ENCODE results near the gene TGFBR3. TPM values are rescaled to one million over a fixed set of nuclear protein-coding genes. Genes with fewer than 3 reads are reported as not detected.

The TGFBR3 gene
- total and polyA plus RNA-seq, 2 of the 8 experiments (the other 6 are each of a cell fraction or from before 2014, with no cell fraction given) = 2.0 to 6.1 TPM

- H4K91ac ChIP-seq (replicated peaks; ENCODE audit: insufficient read length, low read length) = no peak overlapping the region
- no peaks in the 10 kb centered on the region for H3K79me2 ChIP-seq (ENCODE audit: control insufficient read depth in 1 of 2, insufficient read depth in 2 of 2, low read length in 2 of 2)
- no peaks in the 10 kb centered on the region; the same call in 1 of the 2 replicates for H3K23me2 ChIP-seq (ENCODE audit: low read depth, low read length)
- H2AK5ac ChIP-seq (ENCODE audit: low read depth, low read length) = no peak overlapping the region
- no peak overlapping the region for H3K14ac ChIP-seq (ENCODE audit: insufficient read length)
- no peak overlapping the region for H2AFZ ChIP-seq (ENCODE audit: low read length)
- H3K4me3 ChIP-seq (ENCODE audit: extremely low read depth in 1 of 4, insufficient read depth in 2 of 4, low read depth in 3 of 4, low read length in 4 of 4) = no peak overlapping the region
- no peak overlapping the region for H3K9ac ChIP-seq (replicated peaks in 1 of 4; ENCODE audit: extremely low read depth in 1 of 4, low read depth in 3 of 4, low read length in 3 of 4)
- FAIRE-seq (no peak), DNase-seq (ENCODE audit: low read depth in 1 of 2, low spot score in 2 of 2) (no peak)
- H3K27ac ChIP-seq (ENCODE audit: low read depth, low read length) = no peak overlapping the region
- no peaks in the 10 kb centered on the region for H3K79me1 ChIP-seq (ENCODE audit: low read depth, low read length)
- no peak overlapping the region for H3K23ac ChIP-seq (ENCODE audit: insufficient read length)
- no peak overlapping the region for H3K56ac ChIP-seq (replicated peaks; ENCODE audit: insufficient read length, low read depth, low read length)
- H3K9me3 ChIP-seq (ENCODE audit: insufficient read depth in 2 of 2, low read depth in 1 of 2, low read length in 1 of 2) = no peaks in the 10 kb centered on the region
- H4K8ac ChIP-seq (ENCODE audit: extremely low read depth, insufficient read depth, low read length) = no peak overlapping the region
- H2BK120ac ChIP-seq (replicated peaks; ENCODE audit: low read depth, low read length) = no peak overlapping the region
- no peak overlapping the region for H2BK15ac ChIP-seq (ENCODE audit: low read length)
- no peak overlapping the region for H2BK20ac ChIP-seq (ENCODE audit: low read length)
- WGBS, 2 experiments (ENCODE audit: extremely low coverage in 1 of 2, insufficient coverage in 1 of 2, insufficient read length in 1 of 2, insufficient replicate concordance in 2 of 2, low coverage in 1 of 2, low lambda C conversion rate in 2 of 2, missing lambda C conversion rate in 1 of 2) = 87% methylated on average over 15 of the region's 15 CpGs; no CpG with 5 or more reads in 1 of the 2 experiments
- H4K5ac ChIP-seq (ENCODE audit: insufficient read length, low read depth, low read length) = no peak overlapping the region
- no peaks in the 10 kb centered on the region for H3K36me3 ChIP-seq (ENCODE audit: control insufficient read depth in 2 of 4, insufficient read depth in 4 of 4, low read length in 3 of 4)
- H3K4ac ChIP-seq (replicated peaks; ENCODE audit: insufficient read length, low read depth, low read length) = no peak overlapping the region
- no peaks in the 10 kb centered on the region for H3K27me3 ChIP-seq (replicated peaks in 1 of 4; ENCODE audit: control insufficient read depth in 3 of 4, extremely low read depth in 1 of 4, insufficient read depth in 3 of 4, low read length in 3 of 4)
- peaks cover 0 to 5% (median 2%) of the 10 kb centered on the region in 4 experiments; a peak in 2 of 7 replicates for H3K4me1 ChIP-seq (replicated peaks in 1 of 4; ENCODE audit: control insufficient read depth in 3 of 4, insufficient read depth in 4 of 4, low read length in 3 of 4)
- H3K18ac ChIP-seq (ENCODE audit: extremely low read depth, low read length) = no peak overlapping the region
- POLR2A ChIA-PET (ENCODE audit: partially characterized antibody) = interaction anchor here (1.0 kb wide), 1 partner anchor 449 kb away, joined by 3 read pairs; no protein-coding TSS in a partner anchor
- TF ChIP-seq ATF3 (IDR thresholded peaks at IDR 0.05; ENCODE audit: insufficient read depth, low read depth, low read length) = no peak
- peak; percentile 44; the same call in 1 of the 2 replicates for TF ChIP-seq JUND (IDR thresholded peaks at IDR 0.05; ENCODE audit: low read length)
- no peak for TF ChIP-seq RNF2 (IDR thresholded peaks at IDR 0.05; ENCODE audit: borderline replicate concordance, low read depth, low read length, missing control alignments, poor library complexity, severe bottlenecking)
- TF ChIP-seq TAF1 (IDR thresholded peaks at IDR 0.05; ENCODE audit: low read depth, low read length) = no peak
- no peak overlapping the region for H2BK12ac ChIP-seq (ENCODE audit: low read depth, low read length)
- H4K20me1 ChIP-seq (replicated peaks in 1 of 2; ENCODE audit: control insufficient read depth in 1 of 2, insufficient read depth in 2 of 2, low read length in 2 of 2) = no peaks in the 10 kb centered on the region
- no peak overlapping the region for H2BK5ac ChIP-seq (ENCODE audit: low read depth, low read length)
- H3K4me2 ChIP-seq (ENCODE audit: insufficient read depth in 1 of 2, low read depth in 2 of 2, low read length in 2 of 2) = no peak overlapping the region
- CTCF ChIA-PET (ENCODE audit: partially characterized antibody) = interaction anchor here (0.9 to 1.6 kb wide), 5 partner anchors 15 to 199 kb away, joined by 3 to 4 read pairs (median 3); no protein-coding TSS in a partner anchor
These were observed 153.5 kb downstream of the TGFBR3 start for GRCh38 chr1:91732291-91733107.

Data from H1 (cell line).